T-helper 1 cell treated with Interleukin-12 subunit alpha and Interleukin-12 subunit beta and Interleukin-4 antibody, amounts not matched to agents 30 ng/mL and 1 ng/mL, for 36 hours (primary cell): ENCODE measurements around the gene HBG1. TPM values are rescaled to one million over a fixed set of nuclear protein-coding genes. Genes with fewer than 3 reads are reported as not detected.

Experiments used
- intact Hi-C: fragments of 100-400 bp; cut with micrococcal nuclease; formaldehyde crosslinking; loops from one replicate; pipeline ENCODE4 v1.15.1; 2024
- total RNA-seq: library from RNA; stranded (reverse); gene quantifications from 2 replicates; pipeline ENCODE4 v1.2.3, GENCODE V29; 2022

Gene HBG1
- total RNA-seq, 1 donor from 2014 or later: not detected

DNA sequence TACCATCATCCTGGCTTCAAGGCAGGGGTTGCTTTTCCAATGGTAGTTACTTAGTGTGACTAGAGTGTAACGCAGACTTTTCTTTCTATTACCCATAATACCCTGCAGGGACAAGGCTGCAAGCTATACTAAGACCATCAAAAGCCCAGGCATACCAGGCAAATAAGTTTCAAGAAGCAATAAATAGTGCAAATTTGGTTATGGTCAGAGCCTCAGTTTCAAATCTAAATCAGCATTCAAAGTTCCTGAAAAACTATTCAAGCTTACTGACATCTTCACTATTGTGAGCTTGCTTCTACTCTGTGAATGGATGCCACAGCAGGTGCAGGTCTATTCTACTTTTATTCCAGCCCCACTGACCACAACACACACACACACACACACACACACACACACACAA, 20.3 kb downstream of the HBG1 start:
- intact Hi-C loops: no loop called here

DNA sequence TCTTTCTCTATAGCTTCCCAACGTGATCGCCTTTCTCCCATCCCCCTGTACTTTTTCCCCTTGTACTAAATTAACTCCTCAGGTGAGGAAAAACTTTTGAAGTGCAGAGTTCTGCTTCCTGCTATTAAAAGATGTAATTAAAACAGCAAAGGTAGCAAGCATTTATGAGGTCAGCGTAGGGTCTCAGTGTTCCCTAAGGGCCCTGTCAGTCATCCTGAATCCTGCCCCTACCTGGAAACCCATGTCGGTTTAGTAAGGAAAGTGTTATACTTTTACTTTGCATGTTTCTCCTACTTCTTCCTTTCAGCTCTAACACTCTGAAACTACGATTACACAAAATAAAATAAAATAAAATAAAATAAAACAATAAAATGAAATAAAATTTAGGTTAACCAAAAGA, 21.5 kb downstream of the HBG1 start:
- intact Hi-C loops: no loop called here

DNA sequence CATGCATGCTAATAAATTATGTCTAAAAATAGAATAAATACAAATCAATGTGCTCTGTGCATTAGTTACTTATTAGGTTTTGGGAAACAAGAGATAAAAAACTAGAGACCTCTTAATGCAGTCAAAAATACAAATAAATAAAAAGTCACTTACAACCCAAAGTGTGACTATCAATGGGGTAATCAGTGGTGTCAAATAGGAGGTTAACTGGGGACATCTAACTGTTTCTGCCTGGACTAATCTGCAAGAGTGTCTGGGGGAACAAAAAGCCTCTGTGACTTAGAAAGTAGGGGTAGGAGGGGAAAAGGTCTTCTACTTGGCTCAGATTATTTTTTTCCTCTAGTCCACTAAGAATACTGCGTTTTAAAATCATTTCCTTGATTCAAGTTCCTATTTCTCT, 22.0 kb downstream of the HBG1 start:
- intact Hi-C loops: no loop called here

GRCh38 chr11:5226732-5227310, 22.8 kb downstream of the HBG1 start, which contains the start of gene HBB:
Gene HBB, minus strand, starts transcription at chr11:5227071. Its CDS starts 50 bp downstream, at chr11:5227021.
- intact Hi-C loops: no loop called here

- intact Hi-C loops: no loop called here
Measured at GRCh38 chr11:5225480-5225871, 24.2 kb downstream of the HBG1 start.

GRCh38 chr11:5224538-5225479, 24.8 kb downstream of the HBG1 start:
- intact Hi-C loops: no loop called here

DNA sequence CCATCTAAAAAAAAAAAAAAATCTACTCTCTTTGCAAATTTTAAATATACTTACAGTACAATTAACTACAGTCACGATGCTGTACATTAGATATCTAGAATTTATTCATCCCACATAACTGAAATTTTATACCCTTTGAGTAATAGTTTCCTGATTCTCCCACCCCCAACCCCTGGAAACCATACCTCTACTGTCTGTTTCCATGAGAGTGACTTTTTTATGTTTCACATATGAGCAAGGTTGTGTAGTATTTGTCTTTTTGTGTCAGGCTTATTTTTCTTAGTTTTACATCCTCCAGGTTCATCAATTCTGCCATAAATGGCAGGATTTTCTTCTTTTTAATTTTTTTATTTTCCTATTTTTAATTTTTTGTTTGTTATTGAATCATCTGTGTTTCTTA, 26.0 kb downstream of the HBG1 start:
- intact Hi-C loops: no loop called here

DNA sequence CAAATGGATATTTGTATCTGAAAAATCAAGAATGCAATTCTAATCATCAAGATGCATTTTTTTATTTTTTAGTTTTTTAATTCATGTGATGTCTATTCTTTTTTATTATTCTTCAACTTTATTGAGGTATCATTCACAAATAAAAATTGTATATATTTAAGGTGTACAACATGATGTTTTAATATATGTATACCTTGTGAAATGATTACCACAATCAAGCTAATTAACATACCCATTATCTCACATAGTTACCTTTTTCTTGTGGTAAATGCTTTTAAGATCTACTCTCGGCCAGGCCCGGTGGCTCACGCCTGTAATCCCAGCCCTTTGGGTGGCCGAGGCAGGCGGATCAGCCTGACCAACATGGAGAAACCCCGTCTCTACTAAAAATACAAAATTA, 26.5 kb downstream of the HBG1 start:
- intact Hi-C loops: no loop called here

- intact Hi-C loops: no loop called here
Measured at GRCh38 chr11:5210376-5210885, 39.2 kb downstream of the HBG1 start.

- intact Hi-C loops: loop anchor here (5.0 kb wide), 1 partner anchor 88 kb away; no protein-coding TSS in a partner anchor
Measured at GRCh38 chr11:5204787-5205186, 44.9 kb downstream of the HBG1 start.

GRCh38 chr11:5203366-5203765, 46.3 kb downstream of the HBG1 start:
- intact Hi-C loops: no loop called here

DNA sequence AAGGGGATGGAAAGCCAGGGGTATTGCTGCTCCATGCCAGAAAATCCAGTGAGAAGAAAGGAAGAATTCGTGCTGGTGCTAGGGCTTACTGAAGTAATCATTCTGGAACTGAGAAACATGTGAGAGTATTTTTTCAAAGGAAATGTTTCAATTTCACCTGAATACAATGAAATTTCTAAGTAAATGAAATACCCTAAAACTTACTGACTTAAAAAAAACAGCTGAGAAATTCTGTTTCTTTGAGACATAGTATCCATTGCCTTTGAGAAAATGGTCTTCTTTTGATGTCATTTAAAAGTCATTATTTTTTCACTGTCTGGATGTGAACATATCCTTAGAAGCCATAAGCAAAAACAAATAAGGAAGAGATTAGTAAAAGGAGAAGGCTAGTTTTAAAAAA, 49.1 kb downstream of the HBG1 start, which contains the start of gene OR51V1:
Gene OR51V1, minus strand, starts transcription at position 101 of the 400 bp plus-strand sequence. Its CDS starts 0 bp downstream, at position 101.
- intact Hi-C loops: no loop called here

- intact Hi-C loops: no loop called here
Measured at GRCh38 chr11:5198285-5198684, 51.4 kb downstream of the HBG1 start.

Other genes with a start within 250 kb of the HBG1 start
- not detected in 2 replicates for gene OR52J3, start 203.3 kb downstream of the HBG1 start, total RNA-seq
- not detected in 2 replicates for gene OR52E2, start 190.2 kb downstream of the HBG1 start, total RNA-seq
- gene OR52E1, start 180.3 kb downstream of the HBG1 start, total RNA-seq: not detected in 2 replicates
- not detected in 2 replicates for gene OR52A5, start 111.5 kb downstream of the HBG1 start, total RNA-seq
- not detected in 2 replicates for gene OR52A1, start 95.1 kb downstream of the HBG1 start, total RNA-seq
- gene OR51V1, start 49.2 kb downstream of the HBG1 start, total RNA-seq: not detected in 2 replicates
- not detected in 2 replicates for gene HBB, start 22.8 kb downstream of the HBG1 start, total RNA-seq
- gene HBD, start 15.4 kb downstream of the HBG1 start, total RNA-seq: not detected in 2 replicates
- not detected in 2 replicates for gene HBG2, start 4.9 kb upstream of the HBG1 start, total RNA-seq
- gene HBE1, start 20.1 kb upstream of the HBG1 start, total RNA-seq: not detected in 2 replicates
- gene OR51B4, start 52.1 kb upstream of the HBG1 start, total RNA-seq: not detected in 2 replicates
- not detected in 2 replicates for gene OR51B2, start 74.4 kb upstream of the HBG1 start, total RNA-seq
- gene OR51B5, start 93.7 kb upstream of the HBG1 start, total RNA-seq: not detected in 2 replicates
- gene OR51B6, start 101.7 kb upstream of the HBG1 start, total RNA-seq: not detected in 2 replicates
- gene OR51M1, start 134.0 kb upstream of the HBG1 start, total RNA-seq: not detected in 2 replicates
- not detected in 2 replicates for gene OR51Q1, start 172.3 kb upstream of the HBG1 start, total RNA-seq
- not detected in 2 replicates for gene OR51I1, start 191.7 kb upstream of the HBG1 start, total RNA-seq
- not detected in 2 replicates for gene OR51I2, start 199.5 kb upstream of the HBG1 start, total RNA-seq
- gene OR52D1, start 238.8 kb upstream of the HBG1 start, total RNA-seq: not detected in 2 replicates